Measurements from ENCODE around the gene CDKN2B.

DNA sequence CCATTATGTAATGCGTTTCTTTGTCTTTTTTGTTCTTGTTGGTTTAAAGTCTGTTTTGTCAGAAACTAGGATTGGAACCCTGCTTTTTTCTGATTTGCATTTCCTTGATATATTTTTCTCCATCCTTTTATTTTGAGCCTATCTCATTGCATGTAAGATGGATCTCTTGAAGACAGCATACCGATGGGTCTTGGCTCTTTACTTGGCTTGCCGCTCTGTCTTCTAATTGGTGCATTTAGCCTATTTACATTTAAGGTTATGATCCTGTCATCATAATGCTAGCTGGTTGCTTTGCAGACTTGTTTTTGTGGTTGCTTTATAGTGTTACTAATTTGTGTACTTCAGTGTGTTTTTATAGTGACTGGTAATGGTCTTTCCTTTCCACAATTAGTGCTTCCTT is 13.3 kb upstream of the CDKN2B start:
- TF ChIP-seq MAZ (IDR thresholded peaks at IDR 0.05; ENCODE audit: borderline replicate concordance, low read depth, low read length) (no peak), MAZ (CRISPR knock-in tag; IDR thresholded peaks at IDR 0.05; ENCODE audit: low read depth) (no peak), TAF1 (CRISPR knock-in tag; IDR thresholded peaks at IDR 0.05) (no peak), ZNF766 (CRISPR knock-in tag; IDR thresholded peaks at IDR 0.05; ENCODE audit: borderline replicate concordance) (no peak), ZFAT (CRISPR knock-in tag; conservative IDR thresholded peaks at IDR 0.05) (no peak)
- TF ChIP-seq, protein P1, sequence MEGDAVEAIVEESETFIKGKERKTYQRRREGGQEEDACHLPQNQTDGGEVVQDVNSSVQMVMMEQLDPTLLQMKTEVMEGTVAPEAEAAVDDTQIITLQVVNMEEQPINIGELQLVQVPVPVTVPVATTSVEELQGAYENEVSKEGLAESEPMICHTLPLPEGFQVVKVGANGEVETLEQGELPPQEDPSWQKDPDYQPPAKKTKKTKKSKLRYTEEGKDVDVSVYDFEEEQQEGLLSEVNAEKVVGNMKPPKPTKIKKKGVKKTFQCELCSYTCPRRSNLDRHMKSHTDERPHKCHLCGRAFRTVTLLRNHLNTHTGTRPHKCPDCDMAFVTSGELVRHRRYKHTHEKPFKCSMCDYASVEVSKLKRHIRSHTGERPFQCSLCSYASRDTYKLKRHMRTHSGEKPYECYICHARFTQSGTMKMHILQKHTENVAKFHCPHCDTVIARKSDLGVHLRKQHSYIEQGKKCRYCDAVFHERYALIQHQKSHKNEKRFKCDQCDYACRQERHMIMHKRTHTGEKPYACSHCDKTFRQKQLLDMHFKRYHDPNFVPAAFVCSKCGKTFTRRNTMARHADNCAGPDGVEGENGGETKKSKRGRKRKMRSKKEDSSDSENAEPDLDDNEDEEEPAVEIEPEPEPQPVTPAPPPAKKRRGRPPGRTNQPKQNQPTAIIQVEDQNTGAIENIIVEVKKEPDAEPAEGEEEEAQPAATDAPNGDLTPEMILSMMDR (CRISPR knock-in tag; IDR thresholded peaks at IDR 0.05) = no peak
